Activated CD8-positive, alpha-beta memory T cell treated with anti-CD3 and anti-CD28 coated beads, Interleukin-2, amount 10 ng/mL, durations not matched to agents 7 days and 5 days (primary cell): ENCODE measurements around the gene EMC6. TPM values are rescaled to one million over a fixed set of nuclear protein-coding genes. Genes with fewer than 3 reads are reported as not detected.
A peak's percentile ranks its signal among the peaks of the same experiment; 100 is the strongest.
"Not testable (repeated sequence)": the region's sequence is repeated elsewhere in the genome, so short reads cannot be mapped to it uniquely, and the experiment has no call there.

ENCODE experiments used
- ATAC-seq: fragments of 150-1000 bp; cut with Tn5 transposase; one replicate; pipeline ENCODE4 v1.10.0; 2021; ENCODE audit warnings: moderate library complexity
- CTCF ChIA-PET: fragments of 350-600 bp; sonication (Branson Sonifier 250); formaldehyde crosslinking; loops from one replicate; lab custom pipeline; 2021; ENCODE audit warnings: antibody characterized with exemption; lab: Charles Lee
- DNase-seq: peaks from one replicate; pipeline ENCODE4 v3.0.0-alpha.2; 2020
- H3K27ac Mint-ChIP-seq: one replicate; pipeline ENCODE4 v1.8.0; 2021; ENCODE audit warnings: mild to moderate bottlenecking, mixed read lengths
- H3K27me3 Mint-ChIP-seq: one replicate; pipeline ENCODE4 v1.8.0; 2021; ENCODE audit warnings: mixed read lengths
- H3K36me3 Mint-ChIP-seq: one replicate; pipeline ENCODE4 v1.8.0; 2021; ENCODE audit warnings: mild to moderate bottlenecking, mixed read lengths
- H3K4me1 Mint-ChIP-seq: one replicate; pipeline ENCODE4 v1.8.0; 2021; ENCODE audit warnings: mixed read lengths
- H3K4me3 Mint-ChIP-seq: one replicate; pipeline ENCODE4 v1.8.0; 2021; ENCODE audit warnings: mild to moderate bottlenecking, moderate library complexity, mixed read lengths
- H3K9me3 Mint-ChIP-seq: one replicate; pipeline ENCODE4 v1.8.0; 2022; ENCODE audit warnings: low read depth, mixed read lengths
- total RNA-seq, 2 experiments: library from RNA; stranded (reverse); gene quantifications; one replicate each; pipeline ENCODE4 v1.2.3, GENCODE V29; 2021

The EMC6 gene
- total RNA-seq, 2 experiments from 2014 or later: 43.7 to 57.0 TPM

DNA sequence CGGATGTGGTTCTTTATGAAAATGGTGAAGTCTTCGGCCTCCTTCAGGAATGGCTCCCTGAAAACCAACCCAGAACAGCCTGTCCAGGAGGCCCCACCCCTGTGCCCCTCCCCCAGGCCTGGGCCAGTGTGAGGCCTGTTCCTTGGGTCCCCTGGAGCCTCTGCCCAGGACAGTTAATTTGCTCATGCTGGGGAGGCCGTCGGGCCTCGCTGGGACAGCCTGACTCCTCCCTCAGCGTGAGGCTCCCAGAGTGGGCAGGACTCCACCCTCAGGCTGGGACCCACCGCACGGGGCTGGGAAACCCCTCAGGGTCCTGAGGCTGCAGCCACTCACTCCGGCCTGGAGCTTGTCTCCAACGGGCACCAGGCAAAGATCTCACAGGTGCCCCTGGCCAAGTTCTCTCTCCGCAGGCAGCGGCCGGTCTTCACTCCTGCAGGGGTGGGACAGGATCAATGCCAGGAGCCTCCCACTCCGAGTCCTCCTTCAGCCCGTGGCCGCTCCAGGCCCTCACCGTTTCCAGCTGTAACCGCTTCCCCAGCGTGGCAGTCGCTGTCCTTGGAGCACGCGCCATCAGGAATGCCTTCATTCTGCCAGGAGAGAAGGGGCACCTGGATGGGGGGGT, 21.6 kb downstream of the EMC6 start:
- no peak overlapping the region for H3K27ac Mint-ChIP-seq
- peaks cover 16% of the 10 kb centered on the region for H3K4me1 Mint-ChIP-seq
- DNase-seq (no peak), ATAC-seq (no peak)
- H3K4me3 Mint-ChIP-seq: no peak overlapping the region
- H3K9me3 Mint-ChIP-seq: no peaks in the 10 kb centered on the region
- CTCF ChIA-PET: no interaction called here
- peaks cover 7% of the 10 kb centered on the region for H3K36me3 Mint-ChIP-seq
- H3K27me3 Mint-ChIP-seq: no peaks in the 10 kb centered on the region

GRCh38 chr17:3691617-3692067, 23.0 kb downstream of the EMC6 start:
- Mint-ChIP-seq H3K27ac (no peak overlapping the region), H3K9me3 (no peaks in the 10 kb centered on the region), H3K36me3 (peaks cover 7% of the 10 kb centered on the region), H3K4me1 (peaks cover 22% of the 10 kb centered on the region), H3K4me3 (no peak overlapping the region), H3K27me3 (no peaks in the 10 kb centered on the region)
- CTCF ChIA-PET: interaction anchor here (0.6 to 1.1 kb wide), 3 partner anchors 46 to 643 kb away, joined by 3 to 4 read pairs (median 3); no protein-coding TSS in a partner anchor
- no peak for ATAC-seq
- DNase-seq: no peak

GRCh38 chr17:3692346-3692745, 23.7 kb downstream of the EMC6 start:
- DNase-seq (no peak), ATAC-seq (no peak)
- H3K27me3 Mint-ChIP-seq: no peaks in the 10 kb centered on the region
- H3K36me3 Mint-ChIP-seq: peaks cover 7% of the 10 kb centered on the region
- H3K4me3 Mint-ChIP-seq: no peak overlapping the region
- CTCF ChIA-PET: interaction anchor here (0.8 to 1.1 kb wide), 2 partner anchors 30 to 647 kb away, joined by 3 read pairs; no protein-coding TSS in a partner anchor
- no peak overlapping the region for H3K27ac Mint-ChIP-seq
- H3K4me1 Mint-ChIP-seq: peaks cover 26% of the 10 kb centered on the region
- no peaks in the 10 kb centered on the region for H3K9me3 Mint-ChIP-seq

GRCh38 chr17:3693141-3693540, 24.5 kb downstream of the EMC6 start:
- no peak for ATAC-seq
- Mint-ChIP-seq H3K36me3 (peaks cover 13% of the 10 kb centered on the region), H3K4me1 (peaks cover 30% of the 10 kb centered on the region), H3K4me3 (no peak overlapping the region), H3K27me3 (no peaks in the 10 kb centered on the region), H3K27ac (no peak overlapping the region), H3K9me3 (no peaks in the 10 kb centered on the region)
- DNase-seq: no peak
- CTCF ChIA-PET: interaction anchor here (0.8 to 6.5 kb wide), 7 partner anchors 8 to 648 kb away, joined by 3 to 34 read pairs (median 3); no protein-coding TSS in a partner anchor

DNA sequence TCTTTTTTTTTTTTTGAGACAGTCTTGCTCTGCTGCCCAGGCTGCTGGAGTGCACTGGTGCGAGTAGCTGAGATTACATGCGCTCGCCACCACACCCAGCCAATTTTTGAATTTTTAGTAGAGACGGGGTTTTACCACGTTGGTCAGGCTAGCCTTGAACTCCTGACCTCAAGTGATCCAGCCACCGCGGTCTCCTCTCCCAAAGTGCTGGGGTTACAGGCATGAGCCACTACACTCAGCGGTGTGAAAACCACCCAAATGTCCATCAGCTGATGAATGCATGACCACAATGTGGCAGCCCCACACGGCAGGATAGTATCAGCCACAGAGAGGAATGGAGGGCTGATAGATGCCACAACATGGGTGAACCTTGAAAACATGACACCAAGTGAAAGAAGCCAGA, 25.2 kb downstream of the EMC6 start:
- Mint-ChIP-seq H3K4me1 (peaks cover 30% of the 10 kb centered on the region), H3K9me3 (no peaks in the 10 kb centered on the region), H3K36me3 (peaks cover 19% of the 10 kb centered on the region), H3K4me3 (peak overlapping the region; percentile 85), H3K27me3 (no peaks in the 10 kb centered on the region), H3K27ac (peak overlapping the region; percentile 73)
- CTCF ChIA-PET: interaction anchor here (0.8 to 6.5 kb wide), 8 partner anchors 9 to 134 kb away, joined by 3 to 34 read pairs (median 7); partner anchors contain the start of gene HASPIN
- peak; percentile 18 for ATAC-seq
- DNase-seq: peak; percentile 86

- Mint-ChIP-seq H3K4me3 (peak overlapping the region; percentile 85), H3K4me1 (peaks cover 30% of the 10 kb centered on the region), H3K27me3 (no peaks in the 10 kb centered on the region), H3K9me3 (no peaks in the 10 kb centered on the region), H3K36me3 (peaks cover 15% of the 10 kb centered on the region), H3K27ac (peak overlapping the region; percentile 28)
- no peak for DNase-seq
- peak; percentile 18 for ATAC-seq
- CTCF ChIA-PET: interaction anchor here (0.7 to 6.5 kb wide), 10 partner anchors 9 to 150 kb away, joined by 3 to 34 read pairs (median 4); no protein-coding TSS in a partner anchor
These were observed 26.6 kb downstream of the EMC6 start for GRCh38 chr17:3695129-3695722.

GRCh38 chr17:3695723-3696411, 27.3 kb downstream of the EMC6 start, which contains the start of gene P2RX5:
P2RX5 (minus strand) TSS chr17:3696155; CDS start chr17:3696005, 150 bp downstream.
- peaks cover 18% of the 10 kb centered on the region for H3K36me3 Mint-ChIP-seq
- ATAC-seq (peak; percentile 76), DNase-seq (peak; percentile 76)
- H3K4me1 Mint-ChIP-seq: peaks cover 33% of the 10 kb centered on the region
- peak within 1 kb of the TSS; percentile 88 for H3K27ac Mint-ChIP-seq
- no peaks in the 10 kb centered on the region for H3K27me3 Mint-ChIP-seq
- CTCF ChIA-PET: interaction anchor here (0.7 to 6.5 kb wide), 12 partner anchors 8 to 149 kb away, joined by 3 to 34 read pairs (median 4); partner anchors contain the start of gene HASPIN
- H3K4me3 Mint-ChIP-seq: peak within 1 kb of the TSS; percentile 85
- H3K9me3 Mint-ChIP-seq: no peaks in the 10 kb centered on the region

- CTCF ChIA-PET: interaction anchor here (1.0 to 6.5 kb wide), 5 partner anchors 11 to 41 kb away, joined by 3 to 34 read pairs (median 22); no protein-coding TSS in a partner anchor
- H3K9me3 Mint-ChIP-seq: no peaks in the 10 kb centered on the region
- H3K27me3 Mint-ChIP-seq: no peaks in the 10 kb centered on the region
- peaks cover 24% of the 10 kb centered on the region for H3K36me3 Mint-ChIP-seq
- no peak overlapping the region for H3K27ac Mint-ChIP-seq
- DNase-seq (no peak), ATAC-seq (no peak)
- no peak overlapping the region for H3K4me3 Mint-ChIP-seq
- peaks cover 33% of the 10 kb centered on the region for H3K4me1 Mint-ChIP-seq
These were observed 28.5 kb downstream of the EMC6 start for GRCh38 chr17:3697103-3697476.

DNA sequence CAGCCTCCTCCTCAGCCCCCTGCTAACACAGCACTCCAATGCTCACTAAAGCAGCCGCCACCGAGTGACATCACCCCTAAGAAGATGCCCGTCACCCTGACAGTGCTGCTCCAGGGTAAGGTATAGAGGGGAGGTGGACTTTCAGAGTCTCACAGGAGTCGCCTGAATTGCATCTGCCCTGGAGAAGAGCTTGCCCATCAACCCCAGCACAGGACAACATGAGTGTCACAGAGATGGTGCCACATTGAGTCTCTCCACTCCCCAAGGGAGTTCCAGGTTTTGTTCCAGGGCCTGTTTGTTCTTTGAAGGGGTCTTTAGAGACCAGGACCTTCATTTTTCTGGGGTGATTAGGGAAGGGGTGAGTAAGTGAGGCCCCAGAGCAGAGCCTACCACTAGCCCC, 29.5 kb downstream of the EMC6 start:
- H3K27ac Mint-ChIP-seq: no peak overlapping the region
- no peak for ATAC-seq
- no peak for DNase-seq
- CTCF ChIA-PET: interaction anchor here (6.5 kb wide), 1 partner anchor 16 kb away, joined by 34 read pairs; no protein-coding TSS in a partner anchor
- peaks cover 32% of the 10 kb centered on the region for H3K4me1 Mint-ChIP-seq
- peaks cover 33% of the 10 kb centered on the region for H3K36me3 Mint-ChIP-seq
- H3K9me3 Mint-ChIP-seq: peaks cover 2% of the 10 kb centered on the region
- H3K27me3 Mint-ChIP-seq: no peaks in the 10 kb centered on the region
- H3K4me3 Mint-ChIP-seq: no peak overlapping the region

- Mint-ChIP-seq H3K4me1 (peaks cover 17% of the 10 kb centered on the region), H3K9me3 (peaks cover 2% of the 10 kb centered on the region), H3K27ac (no peak overlapping the region), H3K27me3 (no peaks in the 10 kb centered on the region), H3K36me3 (peaks cover 31% of the 10 kb centered on the region), H3K4me3 (no peak overlapping the region)
- CTCF ChIA-PET: interaction anchor here (1.2 kb wide), 1 partner anchor 38 kb away, joined by 3 read pairs; no protein-coding TSS in a partner anchor
- no peak for DNase-seq
- ATAC-seq: no peak
These were observed 31.3 kb downstream of the EMC6 start for GRCh38 chr17:3699951-3700350.

DNA sequence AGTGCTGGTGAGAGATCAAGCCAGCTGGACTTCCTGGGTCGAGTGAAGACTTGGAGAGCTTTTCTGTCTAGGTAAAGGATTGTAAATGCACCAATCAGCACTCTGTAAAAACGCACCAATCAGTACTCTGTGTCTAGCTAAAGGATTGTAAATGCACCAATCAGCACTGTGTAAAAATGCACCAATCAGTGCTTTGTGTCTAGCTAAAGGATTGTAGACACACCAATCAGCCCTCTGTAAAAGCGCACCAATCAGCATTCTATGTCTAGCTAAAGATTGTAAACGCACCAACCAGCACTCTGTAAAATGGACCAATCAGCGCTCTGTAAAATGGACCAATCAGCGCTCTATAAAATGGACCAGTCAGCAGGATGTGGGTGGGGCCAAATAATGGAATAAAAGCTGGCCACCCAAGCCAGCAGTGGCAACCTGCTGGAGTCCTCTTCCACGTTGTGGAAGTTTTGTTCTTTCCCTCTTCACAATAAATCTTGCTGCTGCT, 33.5 kb downstream of the EMC6 start:
- CTCF ChIA-PET: interaction anchor here (1.6 kb wide), 1 partner anchor 19 kb away, joined by 4 read pairs; no protein-coding TSS in a partner anchor
- not testable (repeated sequence) for H3K27me3 Mint-ChIP-seq, H3K27ac Mint-ChIP-seq, ATAC-seq, H3K9me3 Mint-ChIP-seq, H3K4me3 Mint-ChIP-seq, DNase-seq, H3K4me1 Mint-ChIP-seq
- peaks cover 31% of the 10 kb centered on the region for H3K36me3 Mint-ChIP-seq

- Mint-ChIP-seq H3K9me3 (peaks cover 2% of the 10 kb centered on the region), H3K36me3 (peaks cover 17% of the 10 kb centered on the region), H3K4me3 (no peak overlapping the region), H3K27me3 (no peaks in the 10 kb centered on the region), H3K4me1 (peaks cover 21% of the 10 kb centered on the region), H3K27ac (no peak overlapping the region)
- ATAC-seq (no peak), DNase-seq (no peak)
- CTCF ChIA-PET: no interaction called here
These were observed 36.5 kb downstream of the EMC6 start for GRCh38 chr17:3704931-3705717.
